IMR-90 (cell line): ENCODE data around the gene ATP6AP1. TPM values are rescaled to one million over a fixed set of nuclear protein-coding genes. Genes with fewer than 3 reads are reported as not detected.

Experiments used
- ATAC-seq: fragments of 200-7000 bp; cut with Tn5 transposase; 2 replicates; pipeline ENCODE4 v1.9.1; 2020; ENCODE audit warnings: low read depth, mild to moderate bottlenecking, moderate library complexity
- BruUV-seq: library from RNA; stranded (reverse); fragments of 400-500 nt; replicated peaks from 2 replicates; lab custom pipeline; 2021; lab: Mats Ljungman, UMichigan
- CTCF ChIA-PET: fragments of 300-600 bp; formaldehyde crosslinking; extraction: SDS; loops from one replicate; lab custom pipeline; 2021; ENCODE audit warnings: antibody characterized with exemption; lab: Yijun Ruan, JAX
- POLR2A ChIA-PET: fragments of 300-600 bp; sonication (Branson Sonifier 250); formaldehyde crosslinking; loops from one replicate; lab custom pipeline; 2022; ENCODE audit warnings: antibody characterized with exemption; ENCODE audit not compliant: unreplicated experiment; lab: Charles Lee
- DNase-seq: peaks from one replicate; pipeline ENCODE4 v3.0.0; 2013
- H2AFZ ChIP-seq: replicated peaks from 2 replicates; pipeline ENCODE3; 2013; ENCODE audit warnings: low read length, mild to moderate bottlenecking; ENCODE audit not compliant: poor library complexity
- H2AK5ac ChIP-seq: 2 replicates; pipeline ENCODE4 v1.6.1; 2013; ENCODE audit warnings: low read depth, low read length, inconsistent platforms
- H2AK9ac ChIP-seq: replicated peaks from 2 replicates; pipeline ENCODE3; 2013; ENCODE audit warnings: mild to moderate bottlenecking, low read depth, low read length, moderate library complexity; ENCODE audit not compliant: poor library complexity
- H2BK120ac ChIP-seq: 2 replicates; pipeline ENCODE4 v1.6.1; 2013; ENCODE audit warnings: low read depth, low read length, inconsistent platforms
- H2BK15ac ChIP-seq: 3 replicates; pipeline ENCODE4 v1.6.1; 2013; ENCODE audit warnings: low read depth, low read length, inconsistent platforms
- H2BK20ac ChIP-seq: 2 replicates; pipeline ENCODE4 v1.6.1; 2013; ENCODE audit warnings: low read depth, mild to moderate bottlenecking, inconsistent platforms, low read length, moderate library complexity
- H2BK5ac ChIP-seq: 2 replicates; pipeline ENCODE4 v1.6.1; 2013; ENCODE audit warnings: mild to moderate bottlenecking, low read depth, low read length, inconsistent platforms; ENCODE audit not compliant: poor library complexity, severe bottlenecking
- H3K14ac ChIP-seq: replicated peaks from 2 replicates; pipeline ENCODE4 v1.6.1; 2013; ENCODE audit warnings: low read depth, low read length, inconsistent platforms
- H3K18ac ChIP-seq: 2 replicates; pipeline ENCODE4 v1.6.1; 2013; ENCODE audit warnings: low read depth, low read length, control low read depth
- H3K23ac ChIP-seq: 2 replicates; pipeline ENCODE4 v1.6.1; 2013; ENCODE audit warnings: low read depth, low read length, inconsistent platforms
- H3K27ac ChIP-seq: 2 replicates; pipeline ENCODE4 v1.5.1; 2013; ENCODE audit warnings: mild to moderate bottlenecking, control low read depth, low read length; ENCODE audit not compliant: insufficient read depth
- H3K27me3 ChIP-seq: 2 replicates; pipeline ENCODE4 v1.6.1; 2013; ENCODE audit warnings: low read length; ENCODE audit not compliant: control insufficient read depth, insufficient read depth
- H3K36me3 ChIP-seq: 2 replicates; pipeline ENCODE4 v1.6.1; 2013; ENCODE audit warnings: low read length, mixed read lengths; ENCODE audit not compliant: control insufficient read depth, insufficient read depth
- H3K4ac ChIP-seq: 2 replicates; pipeline ENCODE4 v1.6.1; 2013; ENCODE audit warnings: low read depth, low read length, inconsistent platforms
- H3K4me1 ChIP-seq: 2 replicates; pipeline ENCODE4 v1.6.1; 2013; ENCODE audit warnings: low read length, mixed read lengths; ENCODE audit not compliant: control insufficient read depth, insufficient read depth
- H3K4me2 ChIP-seq: 2 replicates; pipeline ENCODE4 v1.6.1; 2013; ENCODE audit warnings: low read depth, mild to moderate bottlenecking, control low read depth, low read length, moderate library complexity
- H3K4me3 ChIP-seq: 2 replicates; pipeline ENCODE4 v1.5.1; 2013; ENCODE audit warnings: low read depth, mild to moderate bottlenecking, control low read depth, low read length, moderate library complexity; ENCODE audit not compliant: insufficient read depth
- H3K56ac ChIP-seq: 2 replicates; pipeline ENCODE4 v1.6.1; 2013; ENCODE audit warnings: low read length, inconsistent platforms; ENCODE audit not compliant: insufficient read depth; ENCODE audit errors: extremely low read depth
- H3K79me1 ChIP-seq, 2 experiments: 2 replicates each; pipeline ENCODE4 v1.6.1; 2013; ENCODE audit warnings: low read length in 2 of 2, inconsistent platforms in 1 of 2, low read depth in 1 of 2
- H3K9ac ChIP-seq: 2 replicates; pipeline ENCODE4 v1.6.1; 2013; ENCODE audit warnings: low read depth, low read length, control low read depth
- H3K9me1 ChIP-seq: 2 replicates; pipeline ENCODE4 v1.6.1; 2013; ENCODE audit warnings: low read length, inconsistent platforms; ENCODE audit not compliant: insufficient read depth
- H3K9me3 ChIP-seq: 2 replicates; pipeline ENCODE4 v1.6.1; 2013; ENCODE audit warnings: low read length; ENCODE audit not compliant: control insufficient read depth, insufficient read depth
- H4K20me1 ChIP-seq: 2 replicates; pipeline ENCODE4 v1.6.1; 2013; ENCODE audit warnings: low read length, inconsistent platforms; ENCODE audit not compliant: insufficient read depth
- H4K5ac ChIP-seq: 2 replicates; pipeline ENCODE4 v1.6.1; 2013; ENCODE audit warnings: mild to moderate bottlenecking, low read depth, low read length, control low read depth
- H4K8ac ChIP-seq, 2 experiments: 2 replicates each; pipeline ENCODE4 v1.6.1; 2013; ENCODE audit warnings: low read depth in 2 of 2, low read length in 2 of 2, control low read depth in 1 of 2, inconsistent platforms in 1 of 2
- H4K91ac ChIP-seq: 2 replicates; pipeline ENCODE4 v1.6.1; 2013; ENCODE audit warnings: low read depth, low read length, inconsistent platforms; ENCODE audit not compliant: insufficient read depth
- BHLHE40 ChIP-seq: fragments of 150-350 bp; IDR thresholded peaks from 2 replicates; pipeline ENCODE4 v1.6.1; 2016; ENCODE audit warnings: mild to moderate bottlenecking, low read depth, low read length
- CEBPB ChIP-seq: IDR thresholded peaks from 2 replicates; pipeline ENCODE4 v1.6.1; 2012; ENCODE audit warnings: low read depth, low read length, improper control_type of control experiment
- FOS ChIP-seq: fragments of 150-350 bp; IDR thresholded peaks from 2 replicates; pipeline ENCODE4 v1.6.1; 2016; ENCODE audit warnings: low read depth, low read length
- MAFK ChIP-seq: IDR thresholded peaks from 2 replicates; pipeline ENCODE4 v1.6.1; 2012; ENCODE audit warnings: low read depth, low read length, improper control_type of control experiment
- MAZ ChIP-seq: IDR thresholded peaks from 2 replicates; pipeline ENCODE4 v1.6.1; 2012; ENCODE audit warnings: low read depth, mild to moderate bottlenecking, low read length, improper control_type of control experiment, moderate library complexity, borderline replicate concordance
- MXI1 ChIP-seq: IDR thresholded peaks from 2 replicates; pipeline ENCODE4 v1.6.1; 2012; ENCODE audit warnings: low read depth, mild to moderate bottlenecking, low read length, moderate library complexity, borderline replicate concordance
- POLR2A ChIP-seq: IDR thresholded peaks from 2 replicates; pipeline ENCODE4 v1.6.1; 2012; ENCODE audit warnings: mild to moderate bottlenecking, low read depth, low read length
- RAD21 ChIP-seq: IDR thresholded peaks from 2 replicates; pipeline ENCODE4 v1.6.1; 2012; ENCODE audit warnings: low read length, improper control_type of control experiment
- SMC3 ChIP-seq: fragments of 150-350 bp; IDR thresholded peaks from 2 replicates; pipeline ENCODE4 v1.6.1; 2016; ENCODE audit warnings: low read depth, mild to moderate bottlenecking, antibody characterized with exemption, low read length, moderate library complexity
- WGBS, 2 experiments: methylation state at CpG; one replicate each; pipeline versions ENCODE4 v1.1.5 to v1.1.7; 2013; ENCODE audit warnings: missing lambda C conversion rate in 2 of 2; ENCODE audit not compliant: insufficient read length in 1 of 2; ENCODE audit errors: extremely low coverage in 2 of 2; 5-methylcytosine and 5-hydroxymethylcytosine counted together
- dilution Hi-C: fragments of 300-500 bp; cut with HindIII; formaldehyde crosslinking; loops from one replicate; pipeline ENCODE4 v1.14.3; 2018; ENCODE audit warnings: low sequenced_read_pairs; ENCODE audit not compliant: unreplicated experiment
- in situ Hi-C: fragments of 300-500 bp; cut with MboI; formaldehyde crosslinking; loops from 3 replicates; pipeline ENCODE4 v1.14.3; 2019; ENCODE audit warnings: low sequenced_read_pairs, inconsistent platforms, mixed read lengths
- intact Hi-C: fragments of 100-400 bp; cut with micrococcal nuclease; formaldehyde crosslinking; loops from 2 replicates; pipeline ENCODE4 v1.10.0; 2022
- polyA plus RNA-seq, 3 experiments: library from polyadenylated mRNA; depleted of rRNA; stranded (reverse); fragments of >200 nt; gene quantifications; 2 replicates each; pipeline ENCODE4 v1.2.3, GENCODE V29; 2012; ENCODE audit warnings: low replicate concordance in 1 of 3
- total RNA-seq: library from RNA; depleted of rRNA; stranded (reverse); fragments of >200 nt; gene quantifications from 2 replicates; pipeline ENCODE4 v1.2.3, GENCODE V29; 2012
- TF ChIP-seq, protein P1 (sequence below): fragments of 150-350 bp; IDR thresholded peaks from 2 replicates; pipeline ENCODE4 v1.6.1; 2017; ENCODE audit warnings: mild to moderate bottlenecking, antibody characterized with exemption, low read length, low read depth
- TF ChIP-seq, protein P2 (sequence below): fragments of 150-350 bp; IDR thresholded peaks from 2 replicates; pipeline ENCODE4 v1.6.1; 2016; ENCODE audit warnings: low read depth, mild to moderate bottlenecking, low read length, moderate library complexity, borderline replicate concordance

ATP6AP1 gene
- total and polyA plus RNA-seq, 2 of the 4 experiments (the other 2 are of a cell fraction), result 13.8 to 96.7 TPM

DNA sequence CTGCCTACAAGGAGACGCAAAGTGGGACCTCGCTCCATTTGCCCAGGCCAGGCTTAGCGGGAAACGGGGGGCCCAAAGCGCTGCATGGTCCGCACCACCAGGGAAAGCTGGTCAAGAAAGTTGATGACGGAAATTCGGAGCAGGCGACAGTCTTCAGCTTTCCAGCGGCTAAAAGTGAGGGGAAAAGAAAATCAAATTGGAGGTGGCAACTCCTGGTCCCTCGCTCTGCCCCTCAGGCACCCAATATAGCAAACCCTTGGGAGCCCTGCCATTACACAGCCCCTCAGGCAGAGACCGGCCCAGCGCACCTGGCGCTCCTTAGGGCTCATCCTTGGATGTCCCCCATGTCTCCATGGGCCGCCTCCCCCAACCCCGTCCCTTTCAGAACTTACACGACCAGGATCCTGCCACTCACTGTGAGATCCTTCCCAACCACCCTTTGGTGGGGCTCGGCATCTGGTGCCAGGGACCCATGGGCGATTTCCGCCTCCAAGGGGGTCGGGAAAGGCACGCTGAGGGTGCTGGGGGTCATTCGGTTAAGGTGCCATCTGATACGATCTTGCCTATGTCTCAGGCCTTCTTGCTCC is 49.5 kb downstream of the ATP6AP1 start (continued):
- no peak for TF ChIP-seq FOS

DNA sequence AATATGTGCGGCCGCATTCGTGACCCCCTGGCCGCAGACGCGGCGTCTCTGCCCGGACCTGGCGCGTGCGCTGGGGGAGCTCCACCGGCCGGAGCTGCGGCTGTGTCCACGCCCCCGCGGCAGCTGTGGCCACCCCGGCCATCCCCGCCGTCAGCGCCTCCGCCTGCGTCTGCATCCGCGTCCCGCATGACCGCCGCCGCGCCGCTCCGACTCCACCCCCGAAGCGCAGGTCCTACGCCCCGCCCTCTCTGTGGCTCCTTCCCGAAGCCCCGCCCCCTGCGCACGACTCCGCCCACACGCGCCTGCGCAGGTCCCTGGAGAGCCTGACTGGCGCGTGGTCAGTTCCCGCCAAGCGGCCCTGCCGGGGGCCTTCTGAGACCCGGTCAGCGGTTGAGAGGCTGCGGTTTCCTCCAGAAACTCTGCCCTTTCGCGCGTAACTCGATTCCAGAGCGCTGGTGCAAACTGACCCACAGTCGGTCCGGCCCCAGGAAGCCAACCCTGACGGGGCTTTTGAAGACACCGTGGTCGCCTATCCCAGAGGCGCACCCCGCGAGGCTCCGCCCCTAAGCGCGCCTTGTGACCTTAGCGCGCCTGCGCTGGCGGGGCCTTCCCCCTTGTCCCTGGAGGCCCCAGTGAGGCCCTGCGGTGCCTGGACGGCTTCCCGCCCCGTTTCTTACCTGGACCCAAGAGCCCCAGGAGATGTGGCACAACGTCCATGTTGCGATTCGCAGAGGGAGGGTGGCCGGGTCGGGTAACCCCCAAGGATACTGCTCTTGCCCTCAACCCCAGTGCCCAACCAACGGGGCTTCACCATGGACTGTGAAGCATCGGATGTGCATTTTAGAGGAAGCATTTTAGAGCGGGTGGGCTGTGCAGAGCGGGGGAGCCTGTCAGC is 50.5 kb downstream of the ATP6AP1 start, which contains the start of gene LAGE3:
Gene LAGE3, minus strand, starts transcription at position 554 of the 895 bp plus-strand sequence. Its CDS starts 366 bp downstream, at position 188.
- dilution Hi-C loops, result no loop called here
- intact Hi-C loops, result no loop called here
- Histone ChIP-seq H2AK5ac (peak within 1 kb of the TSS; percentile 60), H3K27me3 (no peaks in the 10 kb centered on the region), H3K9ac (peak within 1 kb of the TSS; percentile 88), H2BK120ac (peak within 1 kb of the TSS; percentile 77; the same call in 1 of the 2 replicates), H4K5ac (peak within 1 kb of the TSS; percentile 47), H2AFZ (peak within 1 kb of the TSS; percentile 93), H3K18ac (0 out of 2 replicates have a peak within 1 kb of the TSS, but pooled peaks have one; percentile 14), H3K36me3 (peaks cover 3% of the 10 kb centered on the region; the same call in 1 of the 2 replicates), H3K23ac (peak within 1 kb of the TSS; percentile 80; the same call in 1 of the 2 replicates), H4K8ac (peak within 1 kb of the TSS; percentile 82 to 89; a peak in 3 of 4 replicates), H3K9me3 (no peaks in the 10 kb centered on the region), H3K4ac (peak within 1 kb of the TSS; percentile 64), H3K4me2 (peak within 1 kb of the TSS; percentile 91), H3K56ac (no peak within 1 kb of the TSS; the same call in 1 of the 2 replicates), H4K91ac (peak within 1 kb of the TSS; percentile 28; the same call in 1 of the 2 replicates), H3K27ac (peak within 1 kb of the TSS; percentile 78), H2BK15ac (no peak within 1 kb of the TSS), H3K79me1 (no peaks in the 10 kb centered on the region; a peak in 1 of 4 replicates), H4K20me1 (no peaks in the 10 kb centered on the region; the same call in 1 of the 2 replicates), H2AK9ac (peak within 1 kb of the TSS; percentile 82), H3K4me3 (peak within 1 kb of the TSS; percentile 52), H3K9me1 (no peaks in the 10 kb centered on the region), H3K4me1 (no peaks in the 10 kb centered on the region), H2BK20ac (no peak within 1 kb of the TSS), H2BK5ac (peak within 1 kb of the TSS; percentile 18), H3K14ac (peak within 1 kb of the TSS; percentile 44)
- ChIA-PET CTCF (no interaction called here), POLR2A (interaction anchor here (0.6 to 0.8 kb wide), 2 partner anchors 12 to 81 kb away, joined by 3 read pairs; no protein-coding TSS in a partner anchor)
- TF ChIP-seq, protein P1, sequence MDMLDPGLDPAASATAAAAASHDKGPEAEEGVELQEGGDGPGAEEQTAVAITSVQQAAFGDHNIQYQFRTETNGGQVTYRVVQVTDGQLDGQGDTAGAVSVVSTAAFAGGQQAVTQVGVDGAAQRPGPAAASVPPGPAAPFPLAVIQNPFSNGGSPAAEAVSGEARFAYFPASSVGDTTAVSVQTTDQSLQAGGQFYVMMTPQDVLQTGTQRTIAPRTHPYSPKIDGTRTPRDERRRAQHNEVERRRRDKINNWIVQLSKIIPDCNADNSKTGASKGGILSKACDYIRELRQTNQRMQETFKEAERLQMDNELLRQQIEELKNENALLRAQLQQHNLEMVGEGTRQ, result no peak; the same call in 1 of the 2 replicates
- TF ChIP-seq MXI1 (peak; percentile 74; the same call in 1 of the 2 replicates), CEBPB (no peak), SMC3 (no peak), BHLHE40 (peak; percentile 70), RAD21 (no peak), FOS (no peak), MAZ (no peak; the same call in 1 of the 2 replicates), POLR2A (no peak), MAFK (no peak)
- TF ChIP-seq, protein P2, sequence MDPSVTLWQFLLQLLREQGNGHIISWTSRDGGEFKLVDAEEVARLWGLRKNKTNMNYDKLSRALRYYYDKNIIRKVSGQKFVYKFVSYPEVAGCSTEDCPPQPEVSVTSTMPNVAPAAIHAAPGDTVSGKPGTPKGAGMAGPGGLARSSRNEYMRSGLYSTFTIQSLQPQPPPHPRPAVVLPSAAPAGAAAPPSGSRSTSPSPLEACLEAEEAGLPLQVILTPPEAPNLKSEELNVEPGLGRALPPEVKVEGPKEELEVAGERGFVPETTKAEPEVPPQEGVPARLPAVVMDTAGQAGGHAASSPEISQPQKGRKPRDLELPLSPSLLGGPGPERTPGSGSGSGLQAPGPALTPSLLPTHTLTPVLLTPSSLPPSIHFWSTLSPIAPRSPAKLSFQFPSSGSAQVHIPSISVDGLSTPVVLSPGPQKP, result no peak
- ATAC-seq (peak; percentile 95), DNase-seq (peak; percentile 84)
- no TSS peak for BruUV-seq
- WGBS, 2 experiments, result 31% methylated on average over 37 of the region's 85 CpGs; no CpG with 5 or more reads in 1 of the 2 experiments
- in situ Hi-C loops, result no loop called here
